GM10266 (cell line): ENCODE measurements around the gene TMEM255B.

ENCODE experiments used
- DNase-seq: peaks from one replicate; pipeline ENCODE4 v3.0.0; 2012; ENCODE audit errors: extremely low spot score
- CTCF ChIP-seq: IDR thresholded peaks from 2 replicates; pipeline ENCODE4 v1.5.1; 2012; ENCODE audit warnings: mild to moderate bottlenecking, low read depth; ENCODE audit not compliant: control insufficient read depth, insufficient read depth; ENCODE audit errors: missing control alignments

Gene TMEM255B

GRCh38 chr13:113846636-113847318 is 87.8 kb downstream of the TMEM255B start:
- no peak for DNase-seq
- no peak for TF ChIP-seq CTCF

- no peak for TF ChIP-seq CTCF
- no peak for DNase-seq
Observed at GRCh38 chr13:113848020-113848419, 89.0 kb downstream of the TMEM255B start.

GRCh38 chr13:113848431-113849260 is 89.6 kb downstream of the TMEM255B start:
- DNase-seq = no peak
- TF ChIP-seq CTCF = no peak

GRCh38 chr13:113849546-113849945 is 90.5 kb downstream of the TMEM255B start:
- DNase-seq = no peak
- TF ChIP-seq CTCF = no peak

GRCh38 chr13:113849981-113850721 is 91.1 kb downstream of the TMEM255B start:
- no peak for TF ChIP-seq CTCF
- no peak for DNase-seq

GRCh38 chr13:113850722-113851479 is 91.9 kb downstream of the TMEM255B start:
- no peak for DNase-seq
- no peak for TF ChIP-seq CTCF

- TF ChIP-seq CTCF = no peak
- DNase-seq = no peak
Observed at GRCh38 chr13:113851480-113851803, 92.4 kb downstream of the TMEM255B start.
